ENCODE measurements around the gene HOXB5. TPM values are rescaled to one million over a fixed set of nuclear protein-coding genes. Genes with fewer than 3 reads are reported as not detected.

HOXB5 gene
- total RNA-seq, 1 donor from 2014 or later: 0.59 TPM

GRCh38 chr17:48558057-48558830, 35.3 kb downstream of the HOXB5 start:
- peaks cover 71% of the 10 kb centered on the region for H3K4me1 Mint-ChIP-seq (ENCODE audit: unreplicated experiment)
- H3K9me3 Mint-ChIP-seq (ENCODE audit: unreplicated experiment): no peaks in the 10 kb centered on the region
- peaks cover 40% of the 10 kb centered on the region for H3K27me3 Mint-ChIP-seq (ENCODE audit: unreplicated experiment)
- peaks cover 26% of the 10 kb centered on the region for H3K36me3 Mint-ChIP-seq (ENCODE audit: low read depth, unreplicated experiment)
- H3K4me3 Mint-ChIP-seq (ENCODE audit: unreplicated experiment): peak overlapping the region; percentile 45
- H3K27ac Mint-ChIP-seq (ENCODE audit: unreplicated experiment): no peak overlapping the region
- DNase-seq (ENCODE audit: low spot score): no peak
- TF ChIP-seq CTCF (IDR thresholded peaks at IDR 0.05; ENCODE audit: unreplicated experiment): no peak

DNA sequence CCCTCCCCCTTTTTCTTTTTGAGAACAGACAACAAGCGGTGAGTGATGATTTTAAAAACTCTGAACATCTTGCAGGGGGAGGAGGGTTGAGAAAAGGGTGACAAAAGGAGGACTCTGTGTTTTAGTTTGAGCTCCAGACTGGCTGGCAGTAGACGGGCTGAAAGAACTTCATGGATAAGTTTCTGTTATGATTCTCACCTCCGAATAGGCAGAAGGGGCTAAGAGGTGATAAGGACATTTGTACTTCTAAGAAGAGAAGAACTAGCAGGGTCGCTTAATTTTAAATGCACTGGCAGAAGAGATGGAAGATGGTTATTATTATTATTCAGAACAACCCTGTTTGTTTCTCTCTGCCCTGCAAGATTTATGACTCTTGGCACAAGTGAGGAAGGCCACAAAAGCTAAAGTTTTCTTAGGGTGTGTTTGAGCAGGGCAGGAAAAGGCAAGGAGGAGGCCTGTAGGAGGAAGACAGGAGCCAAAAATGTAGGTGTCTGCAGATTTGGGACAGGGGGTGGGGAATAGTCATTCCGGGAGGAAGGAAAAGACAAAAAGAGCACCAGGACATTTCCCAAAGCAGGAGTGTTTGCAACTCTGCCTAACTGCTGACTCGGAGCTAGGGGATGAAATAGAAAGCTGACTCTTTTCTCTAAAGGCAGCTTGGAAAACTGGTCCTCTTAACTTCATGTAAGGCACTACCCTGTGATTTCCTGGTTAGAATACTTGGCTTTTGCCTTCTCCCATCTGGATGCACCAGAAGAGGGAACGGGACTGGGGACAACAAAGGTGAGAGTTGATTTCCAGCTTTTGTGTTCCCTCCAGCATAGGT, 36.8 kb downstream of the HOXB5 start:
- H3K27me3 Mint-ChIP-seq (ENCODE audit: unreplicated experiment): peaks cover 40% of the 10 kb centered on the region

DNA sequence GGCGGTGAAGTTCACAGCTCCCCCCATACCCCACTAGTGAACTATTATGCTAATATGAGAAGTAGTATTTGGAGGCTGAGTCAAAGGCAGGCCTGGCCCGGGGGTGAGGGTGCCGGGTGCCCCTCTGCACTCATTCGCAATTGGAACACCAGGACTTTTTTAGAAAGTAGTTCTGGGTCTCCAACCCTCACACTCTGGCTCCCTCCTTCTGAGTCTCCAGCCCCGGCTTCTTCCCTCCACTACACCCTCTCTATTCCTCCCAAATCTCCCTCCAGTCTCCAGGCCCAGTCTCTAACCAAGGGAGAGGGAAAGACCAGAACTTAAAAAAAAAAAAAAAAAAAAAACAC, 37.4 kb downstream of the HOXB5 start:
- Mint-ChIP-seq H3K36me3 (ENCODE audit: low read depth, unreplicated experiment) (peaks cover 29% of the 10 kb centered on the region), H3K4me1 (ENCODE audit: unreplicated experiment) (peaks cover 62% of the 10 kb centered on the region), H3K4me3 (ENCODE audit: unreplicated experiment) (no peak overlapping the region), H3K9me3 (ENCODE audit: unreplicated experiment) (no peaks in the 10 kb centered on the region), H3K27me3 (ENCODE audit: unreplicated experiment) (peaks cover 38% of the 10 kb centered on the region), H3K27ac (ENCODE audit: unreplicated experiment) (no peak overlapping the region)
- no peak for DNase-seq (ENCODE audit: low spot score)
- TF ChIP-seq CTCF (IDR thresholded peaks at IDR 0.05; ENCODE audit: unreplicated experiment): no peak

More for the DNA sequence above, 36.8 kb downstream of the HOXB5 start:
- Mint-ChIP-seq H3K9me3 (ENCODE audit: unreplicated experiment) (no peaks in the 10 kb centered on the region), H3K27ac (ENCODE audit: unreplicated experiment) (no peak overlapping the region), H3K4me3 (ENCODE audit: unreplicated experiment) (peak overlapping the region; percentile 66), H3K36me3 (ENCODE audit: low read depth, unreplicated experiment) (peaks cover 32% of the 10 kb centered on the region), H3K4me1 (ENCODE audit: unreplicated experiment) (peaks cover 65% of the 10 kb centered on the region)
- DNase-seq (ENCODE audit: low spot score): no peak
- TF ChIP-seq CTCF (IDR thresholded peaks at IDR 0.05; ENCODE audit: unreplicated experiment): no peak

DNA sequence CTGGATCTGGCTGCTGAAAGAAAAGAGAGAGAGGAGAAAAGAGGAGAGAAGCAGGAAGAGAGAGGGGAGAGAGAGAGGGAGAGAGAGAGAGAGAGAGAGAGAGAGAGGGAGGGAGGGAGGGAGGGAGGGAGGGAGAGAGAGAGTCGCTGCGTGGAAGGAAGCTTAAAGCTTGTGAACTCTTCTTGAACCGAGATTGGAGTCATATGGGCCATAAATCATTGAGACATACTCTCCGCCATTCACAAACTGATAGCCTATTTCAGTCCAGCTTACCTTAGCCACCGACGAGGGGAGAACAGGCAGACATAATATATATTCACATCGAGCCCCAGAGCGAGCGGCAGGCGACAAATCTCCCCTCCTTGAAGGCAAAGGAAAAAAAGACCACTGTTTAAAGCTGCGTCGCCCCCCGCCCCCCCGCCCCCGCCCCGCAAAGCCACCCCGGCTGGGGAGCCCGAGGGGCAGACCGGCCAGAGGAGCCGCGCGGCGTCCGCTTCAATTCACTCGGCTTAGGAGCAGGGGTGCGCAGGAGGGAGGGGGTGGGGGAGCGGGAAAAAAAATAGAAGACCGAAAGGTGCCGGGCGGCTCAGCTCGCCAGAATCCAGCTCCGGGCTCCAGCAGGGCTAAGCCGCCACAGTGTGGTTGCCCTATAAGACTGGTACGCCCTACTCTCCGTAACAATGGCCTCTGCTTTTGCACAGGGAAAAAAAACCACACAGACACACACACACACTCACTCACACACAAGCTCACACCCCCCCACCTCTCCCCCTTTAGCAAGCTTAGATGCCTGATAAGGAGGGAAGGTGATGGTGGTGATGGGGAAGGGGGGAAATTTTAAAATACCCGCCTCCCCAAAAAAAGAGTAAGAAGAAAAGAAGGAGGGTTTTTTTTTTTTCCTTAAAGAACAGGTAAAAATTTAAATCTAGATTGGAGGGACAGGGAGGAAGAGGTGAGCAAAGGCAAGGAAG, 38.0 kb downstream of the HOXB5 start:
- no peak for TF ChIP-seq CTCF (IDR thresholded peaks at IDR 0.05; ENCODE audit: unreplicated experiment)
- Mint-ChIP-seq H3K36me3 (ENCODE audit: low read depth, unreplicated experiment) (peaks cover 28% of the 10 kb centered on the region), H3K9me3 (ENCODE audit: unreplicated experiment) (no peaks in the 10 kb centered on the region), H3K27ac (ENCODE audit: unreplicated experiment) (no peak overlapping the region), H3K4me3 (ENCODE audit: unreplicated experiment) (peak overlapping the region; percentile 68), H3K4me1 (ENCODE audit: unreplicated experiment) (peaks cover 59% of the 10 kb centered on the region), H3K27me3 (ENCODE audit: unreplicated experiment) (peaks cover 32% of the 10 kb centered on the region)
- no peak for DNase-seq (ENCODE audit: low spot score)
